Natural killer cell (primary cell): ENCODE results near the gene UPK1A. TPM values are rescaled to one million over a fixed set of nuclear protein-coding genes. Genes with fewer than 3 reads are reported as not detected.

ENCODE experiments used
- ATAC-seq, 3 donors: fragments of 150-1000 bp in 2 of 3; fragments of 200-7000 bp in 1 of 3; cut with Tn5 transposase; 1 replicate in 1 of 3; 2 replicates in 2 of 3; pipeline ENCODE4 v1.10.0; 2021; ENCODE audit warnings: mild to moderate bottlenecking in 2 of 3, moderate library complexity in 2 of 3
- DNase-seq, 2 donors: peaks; one replicate each; pipeline versions ENCODE4 v3.0.0 to v3.0.0-alpha.2; 2013 to 2021; ENCODE audit warnings: mixed read lengths in 1 of 2
- H3K27ac ChIP-seq: one replicate; pipeline ENCODE4 v1.5.1; 2013; ENCODE audit warnings: mild to moderate bottlenecking, low read length
- H3K27me3 ChIP-seq: one replicate; pipeline ENCODE4 v1.6.1; 2013; ENCODE audit warnings: low read length; ENCODE audit not compliant: control insufficient read depth, insufficient read depth
- H3K36me3 ChIP-seq: one replicate; pipeline ENCODE4 v1.6.1; 2013; ENCODE audit warnings: low read length; ENCODE audit not compliant: control insufficient read depth, insufficient read depth
- H3K4me1 ChIP-seq: one replicate; pipeline ENCODE4 v1.6.1; 2013; ENCODE audit warnings: low read length; ENCODE audit not compliant: control insufficient read depth, insufficient read depth
- H3K4me3 ChIP-seq: one replicate; pipeline ENCODE4 v1.5.1; 2013; ENCODE audit warnings: low read length
- H3K9me3 ChIP-seq: one replicate; pipeline ENCODE4 v1.6.1; 2013; ENCODE audit warnings: low read length; ENCODE audit not compliant: control insufficient read depth, insufficient read depth
- H3K27ac Mint-ChIP-seq, 2 donors: one replicate each; pipeline ENCODE4 v1.8.0; 2022; ENCODE audit warnings: mild to moderate bottlenecking in 2 of 2, mixed read lengths in 2 of 2, moderate library complexity in 1 of 2
- H3K27me3 Mint-ChIP-seq, 2 donors: one replicate each; pipeline ENCODE4 v1.8.0; 2022; ENCODE audit warnings: low read depth in 2 of 2, mixed read lengths in 2 of 2
- H3K36me3 Mint-ChIP-seq: one replicate; pipeline ENCODE4 v1.8.0; 2022; ENCODE audit warnings: mixed read lengths
- H3K4me1 Mint-ChIP-seq, 2 donors: one replicate each; pipeline ENCODE4 v1.8.0; 2022; ENCODE audit warnings: mixed read lengths in 2 of 2
- H3K4me3 Mint-ChIP-seq: one replicate; pipeline ENCODE4 v1.8.0; 2022; ENCODE audit warnings: mild to moderate bottlenecking, moderate library complexity, mixed read lengths
- H3K9me3 Mint-ChIP-seq, 2 donors: one replicate each; pipeline ENCODE4 v1.8.0; 2022; ENCODE audit warnings: mixed read lengths in 2 of 2
- CTCF ChIP-seq: fragments of 200-600 bp; IDR thresholded peaks from one replicate; pipeline ENCODE4 v1.8.0; 2022; ENCODE audit warnings: antibody characterized with exemption
- WGBS: methylation state at CpG from one replicate; pipeline ENCODE4 v1.1.7; 2013; ENCODE audit warnings: missing lambda C conversion rate; ENCODE audit not compliant: insufficient coverage; 5-methylcytosine and 5-hydroxymethylcytosine counted together
- intact Hi-C: fragments of 100-400 bp; cut with micrococcal nuclease; formaldehyde crosslinking; loops from one replicate; pipeline ENCODE4 v1.14.2; 2022
- total RNA-seq, 4 donors: library from RNA; stranded (reverse); fragments of 120-200 nt in 1 of 4; gene quantifications; one replicate each; pipeline versions ENCODE4 v1.2.3 to v1.2.4, GENCODE V29; 2013 to 2022

UPK1A gene
- total RNA-seq: not detected
- not detected for total RNA-seq (2013)

- ATAC-seq (no peak), DNase-seq (no peak)
- WGBS: 84% methylated on average over 16 of the region's 16 CpGs
- Mint-ChIP-seq H3K9me3 (no peaks in the 10 kb centered on the region), H3K4me3 (no peak within 1 kb of the TSS), H3K36me3 (no peaks in the 10 kb centered on the region), H3K27ac (no peak within 1 kb of the TSS), H3K27me3 (peaks cover 9 to 11% of the 10 kb centered on the region in 2 donors), H3K4me1 (no peaks in the 10 kb centered on the region)
- no peak within 1 kb of the TSS for H3K4me3 ChIP-seq
- H3K36me3 ChIP-seq: peaks cover 22% of the 10 kb centered on the region
- intact Hi-C loops: no loop called here
- no peak for TF ChIP-seq CTCF
- H3K9me3 ChIP-seq: no peaks in the 10 kb centered on the region
- H3K27ac ChIP-seq: no peak within 1 kb of the TSS
- H3K27me3 ChIP-seq: peaks cover 3% of the 10 kb centered on the region
- H3K4me1 ChIP-seq: no peaks in the 10 kb centered on the region
Observed at GRCh38 chr19:35666251-35666913, at the start of gene UPK1A. Gene UPK1A (plus strand): TSS chr19:35666517. CDS start chr19:35666813, 296 bp downstream.

- ATAC-seq (no peak), DNase-seq (no peak)
- intact Hi-C loops: no loop called here
- no peaks in the 10 kb centered on the region for H3K4me1 ChIP-seq
- no peaks in the 10 kb centered on the region for H3K27me3 ChIP-seq
- no peak overlapping the region for H3K27ac Mint-ChIP-seq
- no peaks in the 10 kb centered on the region for H3K9me3 ChIP-seq
- H3K9me3 Mint-ChIP-seq: no peaks in the 10 kb centered on the region
- no peak overlapping the region for H3K4me3 ChIP-seq
- no peak overlapping the region for H3K27ac ChIP-seq
- peaks cover 13% of the 10 kb centered on the region for H3K36me3 ChIP-seq
- H3K4me3 Mint-ChIP-seq: no peak overlapping the region
- no peaks in the 10 kb centered on the region for H3K36me3 Mint-ChIP-seq
- no peaks in the 10 kb centered on the region for H3K4me1 Mint-ChIP-seq
- 97% methylated on average over 7 of the region's 7 CpGs for WGBS
- no peaks in the 10 kb centered on the region for H3K27me3 Mint-ChIP-seq
- TF ChIP-seq CTCF: no peak
Observed at GRCh38 chr19:35618857-35619256, 47.5 kb upstream of the UPK1A start.

GRCh38 chr19:35619290-35619923, 46.9 kb upstream of the UPK1A start:
- no peaks in the 10 kb centered on the region for H3K9me3 ChIP-seq
- H3K4me1 Mint-ChIP-seq: no peaks in the 10 kb centered on the region
- no peak overlapping the region for H3K4me3 Mint-ChIP-seq
- no peaks in the 10 kb centered on the region for H3K27me3 Mint-ChIP-seq
- H3K27me3 ChIP-seq: no peaks in the 10 kb centered on the region
- H3K4me1 ChIP-seq: no peaks in the 10 kb centered on the region
- H3K27ac ChIP-seq: no peak overlapping the region
- ATAC-seq (no peak), DNase-seq (no peak)
- TF ChIP-seq CTCF: no peak
- intact Hi-C loops: no loop called here
- peaks cover 13% of the 10 kb centered on the region for H3K36me3 ChIP-seq
- H3K9me3 Mint-ChIP-seq: no peaks in the 10 kb centered on the region
- no peak overlapping the region for H3K27ac Mint-ChIP-seq
- 97% methylated on average over 12 of the region's 12 CpGs for WGBS
- H3K4me3 ChIP-seq: no peak overlapping the region
- no peaks in the 10 kb centered on the region for H3K36me3 Mint-ChIP-seq
